ENCODE data around the gene ZBTB20. TPM values are rescaled to one million over a fixed set of nuclear protein-coding genes. Genes with fewer than 3 reads are reported as not detected.
A peak's percentile ranks its signal among the peaks of the same experiment; 100 is the strongest.

The ZBTB20 gene
- polyA plus RNA-seq, 1 of the 3 experiments (the other 2 are of a cell fraction) = 0.43 TPM

DNA sequence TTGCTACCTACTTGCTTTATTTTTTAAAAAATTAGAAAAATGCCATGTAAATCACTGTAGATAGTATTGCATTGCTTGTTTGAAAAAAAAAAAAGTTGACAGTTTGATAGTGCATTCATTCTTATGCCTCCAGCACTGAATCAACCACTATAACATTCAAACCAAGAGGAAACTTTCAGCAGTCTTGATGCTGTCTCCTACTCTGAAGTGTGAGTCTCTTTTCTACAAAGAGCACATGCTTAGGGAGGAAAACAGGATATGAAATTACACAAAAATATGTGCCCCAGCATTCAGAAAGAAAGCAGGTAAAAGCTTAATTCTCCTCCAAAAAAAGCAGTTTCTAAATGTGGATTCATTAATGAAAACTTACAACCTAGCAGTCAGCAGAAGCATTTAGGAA lies 78.3 kb downstream of the ZBTB20 start (continued):
- TF ChIP-seq, protein P1, sequence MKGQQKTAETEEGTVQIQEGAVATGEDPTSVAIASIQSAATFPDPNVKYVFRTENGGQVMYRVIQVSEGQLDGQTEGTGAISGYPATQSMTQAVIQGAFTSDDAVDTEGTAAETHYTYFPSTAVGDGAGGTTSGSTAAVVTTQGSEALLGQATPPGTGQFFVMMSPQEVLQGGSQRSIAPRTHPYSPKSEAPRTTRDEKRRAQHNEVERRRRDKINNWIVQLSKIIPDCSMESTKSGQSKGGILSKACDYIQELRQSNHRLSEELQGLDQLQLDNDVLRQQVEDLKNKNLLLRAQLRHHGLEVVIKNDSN (IDR thresholded peaks at IDR 0.05; ENCODE audit: borderline replicate concordance, low read depth) = no peak
- TF ChIP-seq EP300 (IDR thresholded peaks at IDR 0.05; ENCODE audit: borderline replicate concordance in 1 of 2, low read depth in 1 of 2, low read length in 1 of 2) = no peak
- TF ChIP-seq POLR2AphosphoS5 (IDR thresholded peaks at IDR 0.05; ENCODE audit: low read depth, low read length) = no peak

DNA sequence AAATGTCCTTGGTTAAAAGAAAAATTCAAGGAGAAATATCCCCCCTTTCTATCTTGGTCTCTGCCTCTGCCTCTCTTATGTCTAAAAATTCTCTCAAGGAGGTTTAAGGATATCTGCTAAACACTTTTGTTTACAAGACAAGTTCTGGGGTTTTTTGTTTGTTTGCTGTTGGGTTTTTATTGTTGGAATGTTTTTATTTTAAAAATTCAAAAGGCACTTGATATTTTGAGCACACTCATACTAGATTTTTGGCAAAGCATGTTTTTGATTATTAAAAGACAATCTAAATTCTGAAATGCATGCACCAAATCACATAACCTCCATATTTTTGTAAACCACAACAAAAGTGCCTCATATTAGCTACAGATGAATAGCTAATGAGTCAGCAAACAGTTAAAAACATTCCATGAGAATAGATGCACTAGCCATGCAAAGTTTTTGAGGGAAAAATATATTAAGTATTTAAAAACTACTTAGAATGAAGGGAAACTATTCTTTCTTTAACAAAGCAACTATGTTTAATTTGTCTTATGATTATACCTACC lies 84.6 kb downstream of the ZBTB20 start:
- peaks cover 0 to 9% of the 10 kb centered on the region in 2 experiments for H3K36me3 ChIP-seq (replicated peaks in 1 of 2; ENCODE audit: control insufficient read depth in 1 of 2, insufficient read depth in 2 of 2, low read length in 1 of 2)
- no peak overlapping the region for H3K4me3 ChIP-seq (ENCODE audit: low read depth in 2 of 2, low read length in 1 of 2)
- CTCF ChIA-PET = no interaction called here
- peak overlapping the region; percentile 34 to 42; a peak in 3 of 4 replicates for H3K27ac ChIP-seq (ENCODE audit: low read depth in 2 of 2, low read length in 1 of 2)
- no peak overlapping the region for H3K9ac ChIP-seq
- no peak for DNase-seq
- H3K9me2 ChIP-seq = 0 out of 2 replicates have a peak, but pooled peaks cover 4% of the 10 kb centered on the region
- H3K4me2 ChIP-seq = peak overlapping the region; percentile 30; the same call in 1 of the 2 replicates
- H3F3A ChIP-seq (replicated peaks; ENCODE audit: insufficient read depth) = no peaks in the 10 kb centered on the region
- no peaks in the 10 kb centered on the region for H4K20me1 ChIP-seq (ENCODE audit: insufficient read depth)
- POLR2A ChIA-PET = no interaction called here
- no peaks in the 10 kb centered on the region for H3K79me2 ChIP-seq (ENCODE audit: insufficient read depth)
- H2AFZ ChIP-seq (ENCODE audit: low read depth) = no peak overlapping the region
- H3K9me3 ChIP-seq = no peaks in the 10 kb centered on the region
- H3K4me1 ChIP-seq (ENCODE audit: control insufficient read depth in 1 of 2, insufficient read depth in 2 of 2, low read depth in 1 of 2, low read length in 1 of 2) = peaks cover 0 to 4% of the 10 kb centered on the region in 2 experiments; a peak in 3 of 4 replicates
- no peaks in the 10 kb centered on the region for H3K27me3 ChIP-seq (ENCODE audit: insufficient read depth)
- TF ChIP-seq TCF12 (IDR thresholded peaks at IDR 0.05) = peak; percentile 86
- no peak for TF ChIP-seq NRF1 (IDR thresholded peaks at IDR 0.05; ENCODE audit: low read depth, low read length)
- TF ChIP-seq GABPA (IDR thresholded peaks at IDR 0.05; ENCODE audit: low read depth) = no peak
- TF ChIP-seq EZH2phosphoT487 (IDR thresholded peaks at IDR 0.05; ENCODE audit: borderline replicate concordance, low read depth) = no peak
- TF ChIP-seq YY1 (IDR thresholded peaks at IDR 0.05; ENCODE audit: low read depth) = no peak
- TF ChIP-seq CHD2 (IDR thresholded peaks at IDR 0.05; ENCODE audit: low read length, partially characterized antibody) = no peak
- TF ChIP-seq, protein P2, sequence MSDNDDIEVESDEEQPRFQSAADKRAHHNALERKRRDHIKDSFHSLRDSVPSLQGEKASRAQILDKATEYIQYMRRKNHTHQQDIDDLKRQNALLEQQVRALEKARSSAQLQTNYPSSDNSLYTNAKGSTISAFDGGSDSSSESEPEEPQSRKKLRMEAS (IDR thresholded peaks at IDR 0.05; ENCODE audit: low read depth) = no peak
- TF ChIP-seq RFX5 (IDR thresholded peaks at IDR 0.05; ENCODE audit: low read length) = no peak
- TF ChIP-seq TEAD4 (IDR thresholded peaks at IDR 0.05; ENCODE audit: borderline replicate concordance, insufficient read depth) = peak; percentile 64; the same call in 1 of the 2 replicates
- TF ChIP-seq SMC3 (IDR thresholded peaks at IDR 0.05; ENCODE audit: low read depth, low read length) = no peak
- TF ChIP-seq NFIC (IDR thresholded peaks at IDR 0.05; ENCODE audit: borderline replicate concordance) = peak; percentile 38; the same call in 1 of the 2 replicates
- no peak for TF ChIP-seq FOXJ3 (CRISPR knock-in tag; IDR thresholded peaks at IDR 0.05)
- TF ChIP-seq, protein P1 (IDR thresholded peaks at IDR 0.05; ENCODE audit: borderline replicate concordance, low read depth) = no peak
- TF ChIP-seq, protein P3, sequence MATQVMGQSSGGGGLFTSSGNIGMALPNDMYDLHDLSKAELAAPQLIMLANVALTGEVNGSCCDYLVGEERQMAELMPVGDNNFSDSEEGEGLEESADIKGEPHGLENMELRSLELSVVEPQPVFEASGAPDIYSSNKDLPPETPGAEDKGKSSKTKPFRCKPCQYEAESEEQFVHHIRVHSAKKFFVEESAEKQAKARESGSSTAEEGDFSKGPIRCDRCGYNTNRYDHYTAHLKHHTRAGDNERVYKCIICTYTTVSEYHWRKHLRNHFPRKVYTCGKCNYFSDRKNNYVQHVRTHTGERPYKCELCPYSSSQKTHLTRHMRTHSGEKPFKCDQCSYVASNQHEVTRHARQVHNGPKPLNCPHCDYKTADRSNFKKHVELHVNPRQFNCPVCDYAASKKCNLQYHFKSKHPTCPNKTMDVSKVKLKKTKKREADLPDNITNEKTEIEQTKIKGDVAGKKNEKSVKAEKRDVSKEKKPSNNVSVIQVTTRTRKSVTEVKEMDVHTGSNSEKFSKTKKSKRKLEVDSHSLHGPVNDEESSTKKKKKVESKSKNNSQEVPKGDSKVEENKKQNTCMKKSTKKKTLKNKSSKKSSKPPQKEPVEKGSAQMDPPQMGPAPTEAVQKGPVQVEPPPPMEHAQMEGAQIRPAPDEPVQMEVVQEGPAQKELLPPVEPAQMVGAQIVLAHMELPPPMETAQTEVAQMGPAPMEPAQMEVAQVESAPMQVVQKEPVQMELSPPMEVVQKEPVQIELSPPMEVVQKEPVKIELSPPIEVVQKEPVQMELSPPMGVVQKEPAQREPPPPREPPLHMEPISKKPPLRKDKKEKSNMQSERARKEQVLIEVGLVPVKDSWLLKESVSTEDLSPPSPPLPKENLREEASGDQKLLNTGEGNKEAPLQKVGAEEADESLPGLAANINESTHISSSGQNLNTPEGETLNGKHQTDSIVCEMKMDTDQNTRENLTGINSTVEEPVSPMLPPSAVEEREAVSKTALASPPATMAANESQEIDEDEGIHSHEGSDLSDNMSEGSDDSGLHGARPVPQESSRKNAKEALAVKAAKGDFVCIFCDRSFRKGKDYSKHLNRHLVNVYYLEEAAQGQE (IDR thresholded peaks at IDR 0.05; ENCODE audit: low read depth, low read length) = no peak
- TF ChIP-seq, protein P4, sequence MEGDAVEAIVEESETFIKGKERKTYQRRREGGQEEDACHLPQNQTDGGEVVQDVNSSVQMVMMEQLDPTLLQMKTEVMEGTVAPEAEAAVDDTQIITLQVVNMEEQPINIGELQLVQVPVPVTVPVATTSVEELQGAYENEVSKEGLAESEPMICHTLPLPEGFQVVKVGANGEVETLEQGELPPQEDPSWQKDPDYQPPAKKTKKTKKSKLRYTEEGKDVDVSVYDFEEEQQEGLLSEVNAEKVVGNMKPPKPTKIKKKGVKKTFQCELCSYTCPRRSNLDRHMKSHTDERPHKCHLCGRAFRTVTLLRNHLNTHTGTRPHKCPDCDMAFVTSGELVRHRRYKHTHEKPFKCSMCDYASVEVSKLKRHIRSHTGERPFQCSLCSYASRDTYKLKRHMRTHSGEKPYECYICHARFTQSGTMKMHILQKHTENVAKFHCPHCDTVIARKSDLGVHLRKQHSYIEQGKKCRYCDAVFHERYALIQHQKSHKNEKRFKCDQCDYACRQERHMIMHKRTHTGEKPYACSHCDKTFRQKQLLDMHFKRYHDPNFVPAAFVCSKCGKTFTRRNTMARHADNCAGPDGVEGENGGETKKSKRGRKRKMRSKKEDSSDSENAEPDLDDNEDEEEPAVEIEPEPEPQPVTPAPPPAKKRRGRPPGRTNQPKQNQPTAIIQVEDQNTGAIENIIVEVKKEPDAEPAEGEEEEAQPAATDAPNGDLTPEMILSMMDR (IDR thresholded peaks at IDR 0.05) = no peak
- TF ChIP-seq POLR2AphosphoS5 (IDR thresholded peaks at IDR 0.05; ENCODE audit: low read depth, low read length) = no peak
- TF ChIP-seq EP300 (IDR thresholded peaks at IDR 0.05; ENCODE audit: borderline replicate concordance in 1 of 2, low read depth in 1 of 2, low read length in 1 of 2) = peak in 1 of 2 experiments; percentile 69; a peak in 2 of 4 replicates
- TF ChIP-seq, protein P5, sequence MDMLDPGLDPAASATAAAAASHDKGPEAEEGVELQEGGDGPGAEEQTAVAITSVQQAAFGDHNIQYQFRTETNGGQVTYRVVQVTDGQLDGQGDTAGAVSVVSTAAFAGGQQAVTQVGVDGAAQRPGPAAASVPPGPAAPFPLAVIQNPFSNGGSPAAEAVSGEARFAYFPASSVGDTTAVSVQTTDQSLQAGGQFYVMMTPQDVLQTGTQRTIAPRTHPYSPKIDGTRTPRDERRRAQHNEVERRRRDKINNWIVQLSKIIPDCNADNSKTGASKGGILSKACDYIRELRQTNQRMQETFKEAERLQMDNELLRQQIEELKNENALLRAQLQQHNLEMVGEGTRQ (IDR thresholded peaks at IDR 0.05; ENCODE audit: borderline replicate concordance, low read depth, low read length) = no peak
- no peak for TF ChIP-seq RXRA (IDR thresholded peaks at IDR 0.05; ENCODE audit: borderline replicate concordance, low read depth)
- TF ChIP-seq RAD21 (IDR thresholded peaks at IDR 0.05; ENCODE audit: low read length) = no peak

All from SK-N-SH (cell line).